EH (cell line): Measurements from ENCODE around the gene ACAA1.
"Not testable (repeated sequence)": the region's sequence is repeated elsewhere in the genome, so short reads cannot be mapped to it uniquely, and the experiment has no call there.

Source experiments
- DNase-seq: peaks from one replicate; pipeline ENCODE4 v3.0.0-alpha.2; 2015; ENCODE audit warnings: low read depth

Gene ACAA1, protein sequence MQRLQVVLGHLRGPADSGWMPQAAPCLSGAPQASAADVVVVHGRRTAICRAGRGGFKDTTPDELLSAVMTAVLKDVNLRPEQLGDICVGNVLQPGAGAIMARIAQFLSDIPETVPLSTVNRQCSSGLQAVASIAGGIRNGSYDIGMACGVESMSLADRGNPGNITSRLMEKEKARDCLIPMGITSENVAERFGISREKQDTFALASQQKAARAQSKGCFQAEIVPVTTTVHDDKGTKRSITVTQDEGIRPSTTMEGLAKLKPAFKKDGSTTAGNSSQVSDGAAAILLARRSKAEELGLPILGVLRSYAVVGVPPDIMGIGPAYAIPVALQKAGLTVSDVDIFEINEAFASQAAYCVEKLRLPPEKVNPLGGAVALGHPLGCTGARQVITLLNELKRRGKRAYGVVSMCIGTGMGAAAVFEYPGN

GRCh38 chr3:38136777-38137614, at the start of gene ACAA1:
Gene ACAA1, minus strand, starts transcription at chr3:38137127. Its CDS starts 92 bp downstream, at chr3:38137035.
- DNase-seq, result peak; percentile 99

GRCh38 chr3:38177181-38177580, 40.3 kb upstream of the ACAA1 start:
- no peak for DNase-seq

DNA sequence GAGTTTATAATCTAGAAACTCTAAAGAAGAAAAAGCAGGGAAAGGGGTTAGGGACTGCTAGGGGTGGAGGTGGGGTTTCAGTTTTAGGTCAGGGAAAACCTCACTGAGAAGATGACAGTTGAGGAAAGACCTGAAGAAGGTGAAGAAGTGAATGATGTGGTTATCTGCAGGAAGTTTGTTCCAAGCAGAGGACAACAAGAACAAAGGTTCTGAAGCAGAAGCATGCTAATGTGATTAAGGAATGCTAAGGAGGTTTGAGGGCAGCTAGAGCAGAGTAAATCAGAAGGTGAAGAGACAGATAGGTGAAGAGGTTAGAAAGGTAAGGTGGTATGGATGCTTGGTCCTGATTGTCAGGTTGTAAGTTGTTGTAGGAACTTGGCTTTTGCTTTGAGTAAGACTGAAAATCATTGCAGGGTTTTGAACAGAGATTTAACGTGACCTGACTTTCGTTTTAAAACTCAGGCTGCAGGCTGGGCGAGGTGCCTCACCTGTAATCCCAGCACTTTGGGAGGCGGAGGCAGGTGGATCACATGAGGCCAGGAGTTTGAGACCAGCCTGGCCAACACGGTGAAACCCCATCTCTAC, 37.0 kb upstream of the ACAA1 start:
- DNase-seq, result no peak

DNA sequence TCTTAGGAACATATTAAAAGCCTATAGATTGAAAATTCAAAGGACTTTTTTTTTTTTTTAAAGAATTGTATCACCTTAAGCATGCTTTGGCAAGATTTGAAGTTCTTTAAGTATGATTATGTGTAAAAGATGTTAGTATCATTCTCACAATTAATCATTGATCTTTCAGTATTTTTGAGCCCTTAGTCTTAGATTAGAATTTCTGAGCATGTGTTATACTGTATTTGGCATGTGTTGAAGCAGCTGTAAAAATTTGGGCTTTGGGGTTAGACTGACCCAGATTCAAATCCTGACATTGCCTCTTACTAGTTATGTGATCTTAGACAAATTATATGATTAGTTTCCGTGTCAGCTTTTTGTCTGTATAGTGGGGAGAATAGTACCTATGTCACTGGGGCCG, 34.7 kb upstream of the ACAA1 start:
- no peak for DNase-seq

GRCh38 chr3:38170722-38171121, 33.8 kb upstream of the ACAA1 start:
- DNase-seq, result no peak

DNA sequence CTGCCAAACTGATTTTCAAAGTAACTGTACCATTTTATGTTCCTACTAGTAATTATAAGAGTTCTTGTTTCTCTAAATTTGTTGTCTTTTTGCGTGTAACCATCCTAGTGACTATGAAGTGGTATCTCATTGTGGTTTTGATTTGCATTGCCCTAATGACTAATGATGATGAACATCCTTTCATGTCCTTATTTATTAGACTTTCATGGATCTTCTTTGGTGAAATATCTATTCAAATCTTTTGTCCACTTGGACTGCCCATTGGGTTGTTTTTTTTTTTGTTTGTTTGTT, 32.0 kb upstream of the ACAA1 start:
- DNase-seq, result peak; percentile 78

DNA sequence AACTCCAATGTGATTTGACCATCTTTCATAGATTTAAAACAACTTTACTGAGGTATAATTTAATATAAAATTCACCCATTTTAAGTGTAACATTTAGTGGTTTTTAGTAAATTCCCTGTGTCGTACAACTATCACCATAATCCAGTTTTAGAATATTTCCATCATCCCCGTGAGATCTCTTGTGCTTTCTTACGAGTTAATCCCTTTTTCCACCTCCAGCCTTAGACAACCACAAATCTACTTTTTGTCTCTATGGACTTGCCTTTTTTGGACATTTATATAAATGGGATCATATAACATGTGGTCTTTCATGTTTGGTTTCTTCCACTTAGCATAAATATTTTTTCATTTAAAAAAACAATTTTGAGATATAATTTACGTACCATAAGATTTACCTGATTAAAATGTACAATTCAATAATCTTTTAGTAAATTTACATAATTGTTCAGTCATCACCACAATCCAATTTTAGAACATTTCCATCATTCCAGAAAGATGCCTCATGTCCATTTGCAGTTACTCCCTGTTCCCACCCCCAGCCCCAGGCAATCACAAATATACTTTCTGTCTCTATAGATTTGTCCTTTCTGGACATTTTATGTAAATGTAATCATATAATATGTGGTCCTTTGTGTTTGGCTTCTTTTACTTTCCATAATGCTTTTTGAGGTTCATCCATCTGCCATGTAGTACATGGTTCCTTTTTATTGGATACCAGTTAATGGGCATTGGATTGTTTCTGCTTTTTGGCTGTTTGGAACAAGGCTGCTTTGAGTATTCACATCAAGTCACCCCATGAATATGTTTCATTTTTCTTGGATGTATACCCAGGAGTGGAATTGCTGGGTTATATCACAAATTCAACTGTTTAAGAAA, 31.5 kb upstream of the ACAA1 start:
- peak; percentile 87 for DNase-seq

GRCh38 chr3:38167591-38167990, 30.7 kb upstream of the ACAA1 start:
- DNase-seq, result no peak

- DNase-seq, result no peak
Observed at GRCh38 chr3:38165722-38166387, 28.9 kb upstream of the ACAA1 start.

- DNase-seq, result peak; percentile 100
Observed at GRCh38 chr3:38164952-38165721, 28.2 kb upstream of the ACAA1 start, which contains the start of gene OXSR1. Gene OXSR1, plus strand, starts transcription at chr3:38165537. Its CDS starts 340 bp downstream, at chr3:38165877.

- DNase-seq, result no peak
Observed at GRCh38 chr3:38164643-38164951, 27.7 kb upstream of the ACAA1 start.

DNA sequence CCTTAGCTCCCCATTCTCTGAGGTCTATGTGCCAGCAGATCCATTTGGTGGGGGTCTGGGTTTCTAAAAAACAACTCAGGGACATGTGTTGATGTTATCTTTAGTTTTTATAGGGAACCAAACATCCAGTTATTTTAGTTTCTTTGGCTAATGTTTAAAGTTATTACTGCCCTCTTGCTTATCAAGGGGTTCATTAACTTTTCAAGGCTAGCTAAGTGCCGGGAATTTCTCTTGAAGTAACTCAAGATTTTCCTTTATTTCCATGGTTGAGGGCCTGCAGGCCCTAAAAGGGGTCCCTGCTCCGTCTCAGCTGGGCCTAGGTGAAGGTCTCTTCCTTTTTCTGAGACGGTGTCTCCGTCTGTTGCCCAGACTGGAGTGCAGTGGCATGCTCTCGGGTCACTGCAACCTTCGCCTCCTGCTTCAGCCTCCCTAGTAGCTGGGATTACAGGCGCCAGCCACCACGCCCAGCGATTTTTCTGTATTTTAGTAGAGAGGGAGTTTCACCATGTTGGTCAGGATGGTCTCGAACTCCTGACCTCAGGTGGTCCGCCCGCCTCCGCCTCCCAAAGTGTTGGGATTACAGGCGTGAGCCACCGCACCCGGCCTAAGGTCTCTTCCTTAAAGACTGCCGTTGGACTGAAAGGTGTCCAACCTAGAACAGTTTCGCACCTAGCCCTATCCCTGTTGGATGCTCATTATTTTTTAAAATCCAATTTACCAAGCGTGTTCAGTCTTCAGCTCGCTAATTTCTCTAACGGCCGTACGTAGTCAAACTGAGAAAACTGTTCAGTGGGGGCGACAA, 27.1 kb upstream of the ACAA1 start:
- no peak for DNase-seq

DNA sequence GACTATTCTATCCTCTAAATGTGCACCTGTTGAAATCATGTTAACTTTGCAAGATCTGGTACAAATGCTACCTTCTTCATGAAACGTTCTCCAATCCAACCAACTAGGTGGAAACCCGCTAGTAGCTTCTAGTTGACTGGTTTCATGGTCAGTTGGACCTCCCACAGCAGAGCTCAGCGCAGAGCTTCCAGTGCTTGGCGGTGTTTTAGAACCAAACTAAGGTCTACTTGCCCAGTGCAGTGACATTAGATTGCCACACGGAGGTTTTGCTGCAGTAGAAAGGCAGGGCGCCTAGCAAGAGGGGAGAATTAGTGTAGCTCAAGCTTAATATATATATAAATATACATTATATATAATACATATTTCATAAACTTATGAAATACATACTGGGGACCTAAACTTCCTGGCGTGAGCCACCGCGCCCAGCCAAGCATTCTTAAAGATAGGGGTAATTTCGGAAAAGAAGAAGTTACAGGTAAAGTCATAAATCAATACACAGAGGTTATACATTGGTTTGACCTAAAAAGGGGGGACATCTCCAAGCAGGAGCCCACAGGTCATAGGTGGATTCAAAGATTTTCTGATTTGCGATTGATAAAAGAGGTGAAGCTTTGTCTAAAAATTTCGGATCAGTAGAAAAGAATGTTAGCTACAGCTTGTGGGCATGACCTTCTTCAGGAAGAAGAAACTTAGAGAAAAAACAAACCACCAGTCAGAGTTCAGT, 26.4 kb upstream of the ACAA1 start:
- DNase-seq, result no peak

DNA sequence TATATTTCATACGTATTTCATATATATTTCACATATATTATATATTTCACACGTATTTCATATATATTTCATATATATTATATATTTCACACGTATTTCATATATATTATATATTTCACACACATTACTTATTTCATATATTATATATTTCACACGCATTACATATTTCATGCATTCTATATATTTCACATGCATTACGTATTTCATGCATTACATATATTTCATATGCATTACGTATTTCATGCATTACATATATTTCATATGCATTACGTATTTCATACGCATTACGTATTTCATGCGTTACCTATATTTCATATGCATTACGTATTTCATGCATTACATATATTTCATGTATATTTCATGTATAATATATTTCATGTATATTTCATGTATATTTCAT, 23.8 kb upstream of the ACAA1 start:
- not testable (repeated sequence) for DNase-seq

GRCh38 chr3:38158472-38158871, 21.5 kb upstream of the ACAA1 start:
- no peak for DNase-seq

GRCh38 chr3:38157595-38157994, 20.7 kb upstream of the ACAA1 start:
- no peak for DNase-seq

DNA sequence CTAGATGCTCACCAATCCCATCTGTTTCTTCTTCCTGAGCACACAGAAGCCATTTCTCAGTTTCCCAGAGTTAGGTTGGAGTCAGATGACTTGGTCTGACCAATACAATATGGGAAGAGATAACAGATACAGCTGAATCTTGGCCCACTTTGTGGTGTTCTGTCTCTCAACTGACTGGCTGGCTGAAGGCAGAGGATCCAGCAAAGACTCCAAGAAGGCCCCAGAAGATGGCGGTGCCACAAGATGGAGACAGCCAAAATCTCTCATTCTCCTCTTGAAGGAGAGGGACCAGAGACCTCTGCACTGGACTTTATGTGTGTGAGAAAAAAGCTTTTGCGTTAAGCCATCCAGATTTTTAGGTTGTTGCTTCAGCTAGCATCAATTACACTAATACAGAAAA, 20.2 kb upstream of the ACAA1 start:
- no peak for DNase-seq

DNA sequence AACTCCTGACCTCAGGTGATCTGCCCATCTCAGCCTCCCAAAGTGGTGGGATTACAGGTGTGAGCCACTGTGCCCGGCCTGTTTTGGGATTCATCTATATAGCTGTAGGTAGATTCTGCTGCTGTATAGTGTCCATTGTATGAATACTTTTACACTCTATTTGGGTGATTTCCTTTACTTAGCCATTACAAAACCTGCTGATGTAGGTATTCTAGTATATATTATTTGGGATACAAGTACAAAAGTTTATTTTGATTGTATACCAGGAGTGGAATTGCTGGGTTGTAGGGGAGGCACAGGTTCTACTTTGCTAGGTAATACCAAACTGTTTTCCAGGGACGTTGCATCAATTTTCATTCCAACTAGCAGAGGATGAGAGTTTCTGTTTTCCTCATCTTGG, 18.9 kb upstream of the ACAA1 start:
- DNase-seq, result no peak

- DNase-seq, result no peak
Observed at GRCh38 chr3:38154625-38155255, 17.8 kb upstream of the ACAA1 start.
